HCT116 (cell line): Measurements from ENCODE around the gene TP63. TPM values are rescaled to one million over a fixed set of nuclear protein-coding genes. Genes with fewer than 3 reads are reported as not detected.

Source experiments
- ATAC-seq: fragments of 200-7000 bp; cut with Tn5 transposase; 2 replicates; pipeline ENCODE4 v1.9.1; 2020; ENCODE audit warnings: mild to moderate bottlenecking, moderate library complexity
- BruUV-seq: library from RNA; stranded (reverse); fragments of 400-500 nt; replicated peaks from 2 replicates; lab custom pipeline; 2021; lab: Mats Ljungman, UMichigan
- CTCF ChIA-PET: fragments of 300-600 bp; sonication (Branson Sonifier 250); formaldehyde crosslinking; loops from one replicate; lab custom pipeline; 2021; ENCODE audit warnings: antibody characterized with exemption; lab: Charles Lee
- POLR2A ChIA-PET: fragments of 300-600, 350-600 bp; sonication (Branson Sonifier 250); formaldehyde crosslinking; loops from one replicate; lab custom pipeline; 2021; ENCODE audit warnings: antibody characterized with exemption; lab: Charles Lee
- RAD21 ChIA-PET, 2 experiments: fragments of 300-600 bp; sonication (Branson Sonifier 250); formaldehyde crosslinking; loops; one replicate each; lab custom pipeline; 2023; ENCODE audit warnings: low total read pairs in 2 of 2; ENCODE audit not compliant: uncharacterized antibody in 2 of 2, unreplicated experiment in 2 of 2, low non-redundant PET in 1 of 2; lab: Charles Lee
- DNase-seq: peaks from one replicate; pipeline ENCODE4 v3.0.0-alpha.2; 2010; ENCODE audit warnings: low read depth, low spot score
- H2AFZ ChIP-seq: fragments of 200-600 bp; shearing (Covaris generic), sonication (generic); 2 replicates; pipeline ENCODE4 v1.6.1; 2017; ENCODE audit warnings: low read depth, mixed run types, mixed read lengths, antibody characterized with exemption, low read length; ENCODE audit not compliant: poor library complexity, severe bottlenecking
- H3K27ac ChIP-seq: 2 replicates; pipeline ENCODE4 v1.5.1; 2012; ENCODE audit warnings: low read depth, low read length
- H3K27me3 ChIP-seq: fragments of 200-600 bp; sonication (generic); 2 replicates; pipeline ENCODE4 v1.6.1; 2016; ENCODE audit warnings: mixed run types, low read length, mixed read lengths; ENCODE audit not compliant: insufficient read depth
- H3K36me3 ChIP-seq, 2 experiments: fragments of 200-500 bp in 1 of 2; fragments of 200-600 bp in 1 of 2; sonication (Bioruptor generic) in 1 of 2; sonication (generic) in 1 of 2; 2 replicates each; pipeline versions ENCODE4 v1.5.1 to v1.6.1; 2014 to 2016; ENCODE audit warnings: low read length in 2 of 2, inconsistent platforms in 1 of 2, mixed read lengths in 1 of 2, mixed run types in 1 of 2; ENCODE audit not compliant: insufficient read depth in 2 of 2, control insufficient read depth in 1 of 2
- H3K4me1 ChIP-seq, 2 experiments: fragments of 200-600 bp in 1 of 2; sonication (generic) in 1 of 2; 2 replicates each; pipeline versions ENCODE4 v1.5.1 to v1.6.1; 2012 to 2017; ENCODE audit warnings: low read length in 2 of 2, inconsistent platforms in 1 of 2, mild to moderate bottlenecking in 1 of 2, mixed read lengths in 1 of 2, mixed run types in 1 of 2, moderate library complexity in 1 of 2; ENCODE audit not compliant: insufficient read depth in 2 of 2, control insufficient read depth in 1 of 2
- H3K4me2 ChIP-seq: fragments of 200-600 bp; sonication (generic); 2 replicates; pipeline ENCODE4 v1.6.1; 2017; ENCODE audit warnings: mixed run types, low read length, mixed read lengths
- H3K4me3 ChIP-seq, 2 experiments: fragments of 200-600 bp in 1 of 2; sonication (generic) in 1 of 2; replicated peaks in 1 of 2; 2 replicates each; pipeline ENCODE4 v1.5.1; 2011 to 2016; ENCODE audit warnings: low read length in 2 of 2, control low read depth in 1 of 2, low read depth in 1 of 2, mild to moderate bottlenecking in 1 of 2, mixed read lengths in 1 of 2, mixed run types in 1 of 2
- H3K79me2 ChIP-seq: fragments of 200-600 bp; sonication (generic); 2 replicates; pipeline ENCODE4 v1.6.1; 2017; ENCODE audit warnings: mild to moderate bottlenecking, mixed run types, low read length, moderate library complexity, mixed read lengths; ENCODE audit not compliant: insufficient read depth
- H3K9ac ChIP-seq: fragments of 200-600 bp; sonication (generic); 2 replicates; pipeline ENCODE4 v1.6.1; 2016; ENCODE audit warnings: low read length, mixed read lengths
- H3K9me2 ChIP-seq: fragments of 200-600 bp; sonication (generic), shearing (Covaris generic); 2 replicates; pipeline ENCODE4 v1.6.1; 2017; ENCODE audit warnings: mixed run types, mild to moderate bottlenecking, moderate library complexity; ENCODE audit not compliant: insufficient read depth
- H3K9me3 ChIP-seq, 2 experiments: fragments of 200-500 bp in 1 of 2; fragments of 200-600 bp in 1 of 2; sonication (Bioruptor generic) in 1 of 2; sonication (generic) in 1 of 2; 2 replicates each; pipeline ENCODE4 v1.6.1; 2014 to 2017; ENCODE audit warnings: low read length in 2 of 2, mixed read lengths in 2 of 2, inconsistent platforms in 1 of 2, low read depth in 1 of 2, mild to moderate bottlenecking in 1 of 2, mixed run types in 1 of 2, moderate library complexity in 1 of 2; ENCODE audit not compliant: control insufficient read depth in 1 of 2, insufficient read depth in 1 of 2
- H4K20me1 ChIP-seq: fragments of 200-600 bp; sonication (generic), shearing (Covaris generic); 2 replicates; pipeline ENCODE4 v1.6.1; 2017; ENCODE audit warnings: mixed run types, mild to moderate bottlenecking, moderate library complexity; ENCODE audit not compliant: insufficient read depth
- CBX3 ChIP-seq: IDR thresholded peaks from 2 replicates; pipeline ENCODE4 v1.6.1; 2012; ENCODE audit warnings: low read depth
- CEBPB ChIP-seq: IDR thresholded peaks from 2 replicates; pipeline ENCODE4 v1.6.1; 2012; ENCODE audit warnings: low read depth
- EZH2 ChIP-seq: fragments of 200-600 bp; sonication (generic); IDR thresholded peaks from 2 replicates; pipeline ENCODE4 v1.6.1; 2017; ENCODE audit warnings: antibody characterized with exemption, mixed run types
- EZH2phosphoT487 ChIP-seq: fragments of 200-600 bp; IDR thresholded peaks from 2 replicates; pipeline ENCODE4 v1.6.1; 2018; ENCODE audit warnings: antibody characterized with exemption, borderline replicate concordance
- FOSL1 ChIP-seq: IDR thresholded peaks from 2 replicates; pipeline ENCODE4 v1.6.1; 2012; ENCODE audit warnings: low read depth
- POLR2A ChIP-seq: IDR thresholded peaks from 2 replicates; pipeline ENCODE4 v1.7.0; 2011; ENCODE audit warnings: borderline replicate concordance; ENCODE audit not compliant: insufficient read depth, insufficient read length; ENCODE audit errors: extremely low read depth
- POLR2AphosphoS5 ChIP-seq: IDR thresholded peaks from 2 replicates; pipeline ENCODE4 v1.6.1; 2011; ENCODE audit warnings: mild to moderate bottlenecking, low read depth, low read length, moderate library complexity
- RAD21 ChIP-seq: IDR thresholded peaks from 2 replicates; pipeline ENCODE4 v1.6.1; 2012; ENCODE audit warnings: low read depth, mild to moderate bottlenecking
- SIN3A ChIP-seq: IDR thresholded peaks from 2 replicates; pipeline ENCODE4 v1.6.1; 2012; ENCODE audit warnings: low read depth
- ZNF274 ChIP-seq: fragments of 200-500 bp; sonication (Bioruptor generic); IDR thresholded peaks from 2 replicates; pipeline ENCODE4 v1.6.1; 2014; ENCODE audit warnings: mild to moderate bottlenecking, low read depth, low read length, inconsistent platforms
- intact Hi-C: fragments of 100-400 bp; cut with micrococcal nuclease; formaldehyde crosslinking; loops from 2 replicates; pipeline ENCODE4 v1.10.0; 2022
- total RNA-seq: library from RNA; stranded (reverse); gene quantifications from one replicate; pipeline ENCODE4 v1.2.1, GENCODE V29; 2021; ENCODE audit not compliant: unreplicated experiment
- TF ChIP-seq, protein P1 (sequence below): IDR thresholded peaks from 2 replicates; pipeline ENCODE4 v1.6.1; 2012
- TF ChIP-seq, protein P2 (sequence below): IDR thresholded peaks from 2 replicates; pipeline ENCODE4 v1.6.1; 2011; ENCODE audit warnings: mild to moderate bottlenecking, low read length, moderate library complexity; ENCODE audit not compliant: insufficient replicate concordance; ENCODE audit errors: extremely low read depth

TP63 gene
- total RNA-seq, 1 experiment from 2014 or later, result not detected

DNA sequence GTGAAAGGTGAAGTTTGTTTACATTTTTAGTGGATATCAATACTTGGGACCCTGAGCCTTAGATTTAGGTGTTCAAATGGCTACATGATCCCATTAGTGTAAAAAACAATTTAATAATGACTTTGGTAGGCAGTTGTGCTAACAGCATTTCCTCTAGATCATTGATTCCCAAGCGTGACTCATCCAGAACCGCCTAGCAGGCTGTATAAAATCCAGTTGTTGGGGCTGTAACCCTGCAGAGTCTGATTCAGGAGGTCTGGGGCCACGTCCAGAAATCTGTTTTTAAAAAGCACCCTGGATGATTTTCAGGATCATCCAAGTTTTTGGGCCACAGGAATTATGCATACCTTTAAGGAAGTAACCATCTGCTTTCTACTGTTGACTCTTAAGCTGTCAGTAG lies 156.4 kb downstream of the TP63 start:
- no peak for DNase-seq
- Histone ChIP-seq H4K20me1 (no peaks in the 10 kb centered on the region), H3K27ac (no peak overlapping the region), H3K4me3 (no peak overlapping the region), H2AFZ (peak overlapping the region; percentile 79), H3K36me3 (no peaks in the 10 kb centered on the region), H3K9me3 (no peaks in the 10 kb centered on the region), H3K4me1 (peaks cover 0 to 7% of the 10 kb centered on the region in 2 experiments; a peak in 1 of 4 replicates), H3K9ac (no peak overlapping the region), H3K9me2 (no peaks in the 10 kb centered on the region), H3K79me2 (no peaks in the 10 kb centered on the region), H3K27me3 (no peaks in the 10 kb centered on the region), H3K4me2 (no peak overlapping the region)
- intact Hi-C loops, result no loop called here
- TF ChIP-seq CEBPB (no peak), POLR2A (no peak), CBX3 (no peak), POLR2AphosphoS5 (no peak), EZH2phosphoT487 (no peak), RAD21 (no peak), SIN3A (no peak), FOSL1 (no peak), EZH2 (no peak), ZNF274 (no peak)
- TF ChIP-seq, protein P1, sequence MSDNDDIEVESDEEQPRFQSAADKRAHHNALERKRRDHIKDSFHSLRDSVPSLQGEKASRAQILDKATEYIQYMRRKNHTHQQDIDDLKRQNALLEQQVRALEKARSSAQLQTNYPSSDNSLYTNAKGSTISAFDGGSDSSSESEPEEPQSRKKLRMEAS, result no peak
- TF ChIP-seq, protein P2, sequence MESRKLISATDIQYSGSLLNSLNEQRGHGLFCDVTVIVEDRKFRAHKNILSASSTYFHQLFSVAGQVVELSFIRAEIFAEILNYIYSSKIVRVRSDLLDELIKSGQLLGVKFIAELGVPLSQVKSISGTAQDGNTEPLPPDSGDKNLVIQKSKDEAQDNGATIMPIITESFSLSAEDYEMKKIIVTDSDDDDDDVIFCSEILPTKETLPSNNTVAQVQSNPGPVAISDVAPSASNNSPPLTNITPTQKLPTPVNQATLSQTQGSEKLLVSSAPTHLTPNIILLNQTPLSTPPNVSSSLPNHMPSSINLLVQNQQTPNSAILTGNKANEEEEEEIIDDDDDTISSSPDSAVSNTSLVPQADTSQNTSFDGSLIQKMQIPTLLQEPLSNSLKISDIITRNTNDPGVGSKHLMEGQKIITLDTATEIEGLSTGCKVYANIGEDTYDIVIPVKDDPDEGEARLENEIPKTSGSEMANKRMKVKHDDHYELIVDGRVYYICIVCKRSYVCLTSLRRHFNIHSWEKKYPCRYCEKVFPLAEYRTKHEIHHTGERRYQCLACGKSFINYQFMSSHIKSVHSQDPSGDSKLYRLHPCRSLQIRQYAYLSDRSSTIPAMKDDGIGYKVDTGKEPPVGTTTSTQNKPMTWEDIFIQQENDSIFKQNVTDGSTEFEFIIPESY, result no peak
- POLR2A ChIA-PET, result no interaction called here
- ATAC-seq, result no peak
- RAD21 ChIA-PET, result no interaction called here
- no TSS peak for BruUV-seq
- CTCF ChIA-PET, result no interaction called here
